GM21390 (cell line): ENCODE measurements around the gene CYP3A5.
"Not testable (repeated sequence)": the region's sequence is repeated elsewhere in the genome, so short reads cannot be mapped to it uniquely, and the experiment has no call there.

Experiments used
- ATAC-seq: cut with Tn5 transposase; IDR thresholded peaks from one replicate; pipeline ENCODE4 v1.9.1; 2021; ENCODE audit not compliant: unreplicated experiment

CYP3A5 gene

DNA sequence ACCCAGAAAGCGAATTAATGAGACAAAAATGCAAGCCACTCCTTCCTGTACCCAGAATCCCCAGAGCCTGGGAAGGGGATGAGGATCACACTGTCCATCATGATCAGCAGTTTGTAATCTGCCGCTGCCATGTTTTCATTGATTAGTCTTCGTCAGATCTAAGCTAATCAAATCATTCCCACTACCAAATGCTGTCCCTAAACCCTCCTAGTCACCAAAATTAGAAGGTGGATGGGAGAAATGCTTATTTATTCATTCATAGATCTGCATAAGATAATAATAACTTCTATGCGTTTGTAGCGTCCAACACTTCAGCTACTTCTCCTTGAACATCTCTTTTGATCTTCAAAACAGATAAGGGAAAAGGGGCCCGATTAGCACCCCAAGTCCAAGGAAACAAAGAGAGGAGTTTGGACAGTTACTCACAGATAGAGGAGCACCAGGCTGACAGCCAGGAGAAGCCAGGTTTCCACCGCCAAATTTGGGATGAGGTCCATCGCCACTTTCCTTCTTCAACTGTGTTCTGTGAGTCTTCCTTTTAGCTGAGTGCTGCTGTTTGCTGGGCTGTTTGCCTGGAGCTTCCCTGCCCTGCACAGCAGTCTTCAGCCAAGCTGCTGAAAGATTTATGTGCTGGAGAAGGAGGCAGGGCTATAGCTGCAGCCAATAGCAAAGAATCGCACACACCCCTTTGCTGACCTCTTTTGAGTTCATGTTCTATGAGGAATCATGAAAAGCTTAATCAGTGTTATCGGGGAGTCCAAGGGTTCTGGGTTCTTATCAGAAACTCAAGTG, at the start of gene CYP3A5:
Gene CYP3A5, minus strand, starts transcription at position 597 of the 792 bp plus-strand sequence. Its CDS starts 100 bp downstream, at position 497.
- no peak for ATAC-seq

DNA sequence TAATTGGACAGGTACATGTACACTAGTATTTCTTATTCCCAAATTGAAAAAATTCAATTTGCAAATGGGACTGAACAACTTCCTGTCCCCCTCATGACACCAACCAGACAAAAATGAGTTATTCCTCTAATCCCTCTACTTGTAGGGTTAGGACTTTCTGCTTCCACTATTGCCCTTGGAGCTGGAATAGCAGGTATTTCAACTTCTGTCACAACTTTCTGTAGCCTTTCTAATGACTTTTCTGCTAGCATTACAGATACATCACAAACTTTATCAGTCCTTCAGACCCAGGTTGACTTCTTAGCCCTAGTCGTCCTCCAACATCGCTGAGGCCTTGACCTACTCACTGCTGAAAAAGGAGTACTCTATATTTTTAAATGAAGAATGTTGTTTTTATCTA, 48.8 kb upstream of the CYP3A5 start:
- no peak for ATAC-seq

DNA sequence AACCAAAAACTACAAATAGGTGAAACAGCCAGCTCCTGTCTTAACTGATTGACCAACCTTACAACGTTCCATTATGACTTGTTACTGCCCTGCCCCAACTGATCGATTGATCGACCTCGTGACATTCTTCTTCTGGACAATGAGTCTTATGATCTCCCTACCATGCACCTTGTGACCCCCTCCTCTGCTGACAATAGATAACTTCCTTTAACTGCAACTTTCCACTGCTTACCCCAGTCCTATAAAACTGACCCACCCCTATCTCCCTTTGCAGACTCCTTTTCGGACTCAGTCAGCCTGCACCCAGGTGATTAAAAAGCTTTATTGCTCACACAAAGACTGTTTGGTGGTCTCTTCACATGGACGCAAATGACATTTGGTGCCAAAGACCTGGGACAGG, 43.4 kb upstream of the CYP3A5 start:
- not testable (repeated sequence) for ATAC-seq

DNA sequence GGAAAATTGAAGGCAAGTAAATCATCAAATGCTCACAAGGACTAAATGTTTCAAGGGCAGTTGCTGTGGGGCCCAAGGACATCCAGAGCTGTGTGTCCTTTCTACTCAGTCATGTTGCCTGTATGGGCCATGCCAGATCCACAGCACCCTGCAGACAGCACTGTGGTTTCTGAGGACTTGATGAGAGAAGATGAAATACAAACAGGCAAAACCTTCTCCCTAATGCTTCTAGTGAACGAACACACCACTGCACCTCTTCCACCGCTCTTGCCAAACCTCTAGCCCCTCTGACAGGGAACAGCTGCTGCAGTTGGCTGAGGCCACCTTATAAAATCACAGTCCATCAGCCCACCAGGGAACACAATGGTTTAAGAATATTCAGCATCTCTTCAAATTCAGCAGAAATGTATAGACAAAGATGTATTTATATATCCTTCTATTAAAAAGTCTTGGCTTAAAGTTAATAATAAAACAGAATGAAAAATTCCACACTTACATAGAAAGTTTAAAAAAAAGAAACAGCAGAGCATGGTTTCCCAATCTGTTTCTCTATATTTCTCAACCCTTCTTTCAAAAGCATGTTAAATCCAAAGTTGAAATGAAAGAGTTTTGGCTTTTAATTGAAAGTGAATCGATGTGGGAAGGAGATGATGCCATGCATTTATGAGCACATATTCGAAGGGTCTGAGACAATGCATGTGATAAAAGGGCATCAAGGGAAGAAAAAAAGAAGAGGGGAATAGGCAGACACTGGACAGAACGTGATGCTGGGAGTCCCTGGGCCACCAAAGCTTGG, 41.2 kb upstream of the CYP3A5 start:
- no peak for ATAC-seq

DNA sequence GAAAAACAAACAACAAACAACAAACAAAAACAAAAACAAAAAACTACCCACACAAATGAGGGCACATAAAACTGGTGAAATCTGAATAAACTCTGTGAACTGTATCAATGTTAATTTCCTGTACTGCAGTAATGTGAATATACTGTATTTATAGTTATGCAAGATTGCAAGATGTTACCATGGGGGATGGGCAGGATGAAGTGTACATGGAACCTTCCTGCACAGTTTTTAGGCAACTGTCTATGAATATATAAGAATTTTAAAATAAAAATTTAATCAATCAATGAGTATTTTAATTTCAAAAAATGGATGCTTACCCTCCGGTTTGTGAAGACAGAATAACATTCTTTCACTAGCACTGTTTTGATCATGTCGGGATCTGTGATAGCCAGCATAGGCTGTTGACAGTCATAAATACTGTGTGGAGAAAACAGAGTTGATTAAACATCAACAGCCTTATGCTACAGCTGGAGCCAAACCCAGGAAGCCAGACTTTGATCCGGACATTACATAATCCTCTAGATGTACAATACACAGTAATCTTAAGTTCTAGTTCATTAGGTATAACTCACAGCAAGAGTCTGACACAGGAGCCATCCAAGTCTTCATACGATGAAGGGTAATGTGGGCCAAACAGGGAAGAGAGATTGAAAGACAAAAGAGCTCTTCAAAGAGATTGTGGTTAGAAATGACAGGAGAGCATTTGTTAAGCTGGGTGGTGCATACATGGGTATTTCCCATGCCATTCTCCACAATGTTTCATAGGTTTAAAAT, 40.4 kb upstream of the CYP3A5 start:
- ATAC-seq: no peak

DNA sequence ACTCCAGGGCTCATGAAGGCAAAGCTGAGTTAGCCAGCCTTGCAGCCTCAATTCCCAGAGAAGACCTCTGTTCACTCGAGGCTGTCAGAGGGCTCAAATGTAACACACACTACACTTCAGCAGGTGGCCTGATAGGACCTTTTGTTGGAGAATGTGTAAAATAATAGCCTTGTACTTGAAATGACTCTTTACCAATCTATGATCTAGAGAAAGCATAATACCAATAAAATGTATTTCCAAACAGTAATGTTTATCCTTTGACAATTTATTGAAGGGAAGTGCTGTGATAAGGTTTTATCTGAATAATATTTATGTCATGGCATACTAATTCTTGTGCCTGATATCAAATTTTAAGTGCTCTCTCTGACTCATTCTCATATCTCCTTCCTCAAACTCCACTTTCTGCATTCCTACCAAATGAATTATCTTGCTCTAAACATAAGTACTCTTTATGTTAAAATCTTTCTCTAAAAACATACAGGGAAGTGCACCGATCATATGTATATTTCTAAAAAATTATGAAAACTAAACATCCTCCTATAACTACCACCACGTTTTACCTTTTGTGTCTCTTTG, 34.3 kb upstream of the CYP3A5 start:
- ATAC-seq: no peak

DNA sequence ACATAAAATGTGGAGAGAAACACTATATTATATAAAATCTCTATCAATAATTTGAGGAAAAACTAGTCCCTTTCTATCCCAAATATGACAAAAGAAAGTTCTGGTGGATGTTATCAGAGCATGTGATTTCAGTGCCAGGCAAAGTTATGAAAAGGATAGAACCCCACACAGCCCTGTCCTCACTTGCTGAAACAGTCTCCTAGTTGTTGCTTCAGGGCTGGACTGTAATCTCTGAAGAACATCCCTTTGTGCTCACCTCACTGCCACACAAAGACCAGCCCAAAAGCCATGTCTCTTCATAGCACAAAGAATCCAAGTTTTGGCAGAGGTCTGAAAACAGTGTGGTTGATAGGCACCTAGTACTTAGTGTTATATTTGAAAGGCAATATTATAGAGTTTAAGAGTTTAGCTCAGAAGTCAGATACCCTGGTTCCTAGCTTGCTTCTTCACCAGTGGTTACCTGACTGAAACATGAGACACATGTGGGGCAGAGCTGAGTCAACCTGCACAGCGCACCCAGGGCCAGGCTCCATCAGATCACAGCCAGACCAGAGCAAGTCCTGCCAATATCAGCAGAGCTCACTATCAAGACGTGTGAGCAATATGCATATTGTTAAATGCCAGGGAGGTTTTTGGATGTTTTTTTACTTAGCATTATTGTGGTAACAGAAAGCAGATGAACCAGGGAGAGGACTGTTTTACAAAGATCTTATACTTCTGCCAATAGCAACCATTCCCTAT, 30.2 kb upstream of the CYP3A5 start:
- ATAC-seq: no peak

DNA sequence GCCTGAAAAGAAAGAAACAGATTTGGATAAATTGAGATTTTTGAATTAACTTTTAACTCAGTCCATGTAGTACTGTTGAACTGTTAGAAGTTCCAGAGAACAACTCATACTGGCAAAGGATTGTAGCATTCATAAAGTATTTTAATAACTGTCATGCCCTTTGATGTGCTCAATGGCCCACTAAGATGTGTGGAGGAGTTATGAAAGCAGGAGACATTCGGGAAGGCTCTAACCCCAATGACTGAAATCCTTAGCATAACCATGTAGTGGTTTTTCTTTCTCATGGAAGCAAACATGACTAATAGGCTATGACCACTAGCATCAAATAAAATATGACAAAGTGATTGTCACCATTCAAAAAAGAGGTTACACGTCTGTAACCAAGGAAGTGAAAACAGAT, 29.5 kb upstream of the CYP3A5 start:
- no peak for ATAC-seq

DNA sequence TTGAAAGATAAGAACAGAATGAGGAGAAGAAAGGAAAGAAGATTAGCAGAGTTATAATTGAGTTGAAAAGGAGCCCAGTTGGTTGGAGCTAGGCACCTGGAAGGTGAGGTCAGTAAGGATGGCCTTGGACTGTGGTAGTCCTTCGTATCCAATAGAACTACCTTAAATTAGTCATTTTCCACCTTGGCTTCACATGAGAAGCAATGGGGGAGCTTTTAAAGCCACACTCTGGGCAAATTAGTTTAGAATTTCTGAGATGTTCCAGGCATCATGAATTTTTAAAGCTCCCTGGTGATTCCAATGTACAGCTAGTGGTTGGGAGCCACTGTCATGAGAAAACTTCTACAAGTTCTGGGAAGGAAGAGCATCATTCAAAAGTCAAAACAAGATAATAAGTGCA, 27.3 kb upstream of the CYP3A5 start:
- ATAC-seq: no peak

DNA sequence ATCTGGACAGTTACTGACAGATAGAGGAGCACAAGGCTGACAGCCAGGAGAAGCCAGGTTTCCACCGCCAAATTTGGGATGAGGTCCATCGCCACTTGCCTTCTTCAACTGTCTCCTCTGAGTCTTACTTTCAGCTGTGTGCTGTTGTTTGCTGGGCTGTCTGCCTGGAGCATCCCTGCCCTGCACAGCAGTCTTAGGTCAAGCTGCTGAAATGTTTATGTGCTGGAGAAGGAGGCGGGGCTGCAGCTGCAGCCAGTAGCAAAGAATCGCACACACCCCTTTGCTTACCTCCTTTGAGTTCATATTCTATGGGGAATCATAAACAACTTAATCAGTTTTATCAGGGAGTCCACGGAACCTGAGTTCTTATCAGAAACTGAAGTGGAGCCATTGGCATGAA, 20.1 kb upstream of the CYP3A5 start:
- ATAC-seq: no peak

DNA sequence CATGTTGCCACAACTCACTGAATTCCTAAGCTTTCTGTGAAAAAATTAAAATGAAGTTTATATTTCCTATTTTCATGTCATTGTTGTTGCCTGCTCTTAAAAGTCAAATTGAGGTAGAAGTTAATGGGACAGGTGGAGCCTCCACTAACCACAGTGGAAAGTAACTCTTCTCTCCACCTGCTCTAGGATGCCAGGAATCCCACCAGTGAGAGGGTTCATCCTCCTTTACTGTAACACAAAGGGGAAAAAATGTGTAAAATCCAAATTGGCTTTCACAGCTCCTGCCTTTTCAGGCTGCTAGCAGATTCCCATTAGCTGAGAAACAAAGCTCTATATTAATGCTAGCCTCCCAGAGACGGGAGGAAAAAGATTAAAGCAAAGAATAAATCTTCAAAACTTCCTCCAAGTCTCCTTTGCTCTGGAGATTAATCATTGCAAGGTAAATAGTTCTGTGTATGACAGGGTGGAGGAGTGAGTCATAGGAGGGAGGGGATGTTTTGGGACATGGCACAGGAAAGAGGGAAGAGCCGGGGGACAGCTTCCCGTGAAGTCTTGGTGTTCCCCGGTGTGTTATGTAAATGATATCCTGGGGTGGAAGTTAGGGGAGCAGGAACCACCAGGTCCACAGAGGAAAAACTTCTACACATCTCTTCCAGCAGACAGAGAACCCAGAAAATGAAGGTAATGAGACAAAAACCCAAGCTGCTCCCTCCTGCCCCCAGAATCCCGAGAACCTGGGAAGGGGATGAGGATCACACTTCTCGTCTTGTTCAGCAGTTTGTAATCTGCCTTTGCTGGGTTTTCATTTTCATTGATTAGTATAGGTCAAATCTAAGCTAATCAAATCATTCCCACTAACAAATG, 19.3 kb upstream of the CYP3A5 start:
- not testable (repeated sequence) for ATAC-seq

DNA sequence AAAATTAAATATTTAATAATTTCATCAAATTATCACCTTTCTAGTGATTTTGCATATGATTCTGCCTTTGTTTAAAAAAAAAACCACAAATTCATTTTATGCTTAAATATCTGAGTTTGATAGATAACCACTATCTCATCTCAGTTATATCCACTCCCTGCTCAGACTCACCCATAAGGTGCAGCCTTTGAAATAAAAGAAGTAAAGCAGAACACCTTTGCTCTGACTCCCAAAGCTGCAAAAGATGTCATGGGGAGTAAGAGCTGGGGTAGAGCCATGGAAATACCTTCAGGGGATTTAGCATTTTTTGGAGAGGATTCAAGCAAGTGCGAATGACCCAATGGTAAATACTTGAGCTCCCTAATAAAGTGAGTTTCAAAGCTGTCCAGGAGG, 15.1 kb upstream of the CYP3A5 start:
- ATAC-seq: no peak

DNA sequence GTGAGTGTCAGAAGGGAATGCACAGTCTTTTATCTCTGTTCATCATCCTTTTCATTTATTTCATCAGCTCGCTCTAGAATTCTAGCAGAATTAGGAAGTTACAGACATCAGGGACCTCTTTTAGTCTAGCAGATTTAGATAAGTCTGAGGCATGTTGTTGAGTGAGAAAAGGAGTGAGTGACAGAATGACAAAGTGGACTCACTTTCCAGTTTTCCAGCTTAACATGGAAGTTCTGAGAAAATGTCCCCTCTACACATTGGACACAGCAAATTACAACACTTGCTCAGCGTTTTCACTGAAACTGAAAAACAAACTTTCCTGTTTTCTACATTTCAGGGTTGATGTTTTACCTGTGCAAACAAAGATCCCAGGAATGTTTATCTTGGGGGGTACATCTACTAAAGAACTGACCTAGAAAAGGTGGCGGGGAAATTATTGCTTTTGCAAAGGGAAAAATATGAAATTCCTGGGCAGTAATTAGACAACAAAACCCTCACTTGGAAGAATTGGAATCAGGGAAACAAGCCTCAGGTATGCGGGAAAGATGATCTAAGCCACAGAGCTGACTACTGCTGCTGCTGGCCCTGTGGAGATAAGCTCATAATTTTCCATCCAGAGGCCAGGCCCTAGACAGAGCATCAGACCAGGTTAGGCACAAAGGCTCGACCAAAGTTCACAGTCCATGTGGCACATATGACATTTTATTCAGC, 14.6 kb upstream of the CYP3A5 start:
- ATAC-seq: no peak

DNA sequence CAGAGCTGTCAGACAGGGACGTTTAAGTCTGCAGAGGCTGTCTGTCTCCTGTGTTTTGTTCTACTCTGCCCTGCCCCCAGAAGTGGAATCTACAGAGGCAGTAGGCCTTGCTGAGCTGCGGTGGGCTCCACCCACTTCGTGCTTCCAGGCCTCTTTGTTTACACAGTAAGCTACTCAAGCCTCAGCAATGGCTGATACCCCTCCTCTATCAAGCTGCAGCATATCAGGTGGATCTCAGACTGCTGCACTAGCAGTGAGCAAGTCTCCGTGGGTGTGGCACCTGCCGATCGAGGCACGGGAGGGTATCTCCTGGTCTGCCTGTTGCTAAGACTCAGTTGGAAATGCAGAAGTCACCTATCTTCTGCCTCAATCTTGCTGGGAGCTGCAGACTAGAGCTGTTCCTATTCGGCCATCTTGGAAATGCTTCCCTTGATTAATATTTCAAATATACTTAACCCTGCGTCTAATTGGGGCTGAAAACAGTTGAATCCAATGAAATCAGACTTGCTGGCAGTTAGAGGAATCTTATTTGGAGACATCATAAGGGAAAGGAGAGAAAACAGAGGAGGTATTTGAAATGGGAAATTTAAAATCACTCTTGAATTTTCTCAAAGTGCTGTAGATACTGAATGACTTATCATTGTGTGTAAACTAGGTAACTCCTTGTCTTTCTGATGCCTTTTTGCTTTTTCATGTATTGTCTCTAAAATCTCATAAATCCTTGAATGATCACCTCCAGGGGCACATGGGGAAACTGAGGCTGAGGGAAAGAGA, 13.8 kb upstream of the CYP3A5 start:
- ATAC-seq: no peak

DNA sequence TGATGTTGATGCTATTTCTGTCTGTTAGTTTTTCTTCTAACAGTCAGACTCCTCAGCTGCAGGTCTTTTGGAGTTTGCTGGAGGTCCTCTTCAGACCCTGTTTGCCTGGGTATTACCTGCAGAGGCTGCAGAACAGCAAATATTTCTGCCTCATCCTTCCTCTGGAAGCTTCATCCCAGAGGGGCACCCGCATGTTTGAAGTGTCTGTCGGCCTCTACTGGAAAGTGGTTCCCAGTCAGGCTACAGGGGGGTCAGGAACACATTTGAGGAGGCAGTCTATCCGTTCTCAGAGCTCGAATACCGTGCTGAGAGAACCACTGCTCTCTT, 13.3 kb upstream of the CYP3A5 start:
- no peak for ATAC-seq

DNA sequence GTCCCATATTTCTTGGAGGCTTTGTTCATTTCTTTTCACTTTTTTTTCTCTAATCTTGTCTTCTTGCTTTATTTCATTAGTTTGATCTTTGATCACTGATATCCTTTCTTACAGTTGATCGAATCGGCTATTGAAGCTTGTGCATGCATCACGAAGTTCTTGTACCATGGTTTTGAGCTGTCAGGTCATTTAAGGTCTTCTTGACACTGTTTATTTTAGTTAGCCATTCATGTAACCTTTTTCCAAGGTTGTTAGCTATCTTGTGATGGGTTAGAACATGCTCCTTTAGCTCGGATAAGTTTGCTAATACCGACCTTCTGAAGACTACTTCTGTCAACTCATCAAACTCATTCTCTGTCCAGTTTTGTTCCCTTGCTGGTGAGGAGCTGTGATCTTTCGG, 12.8 kb upstream of the CYP3A5 start:
- ATAC-seq: not testable (repeated sequence)

DNA sequence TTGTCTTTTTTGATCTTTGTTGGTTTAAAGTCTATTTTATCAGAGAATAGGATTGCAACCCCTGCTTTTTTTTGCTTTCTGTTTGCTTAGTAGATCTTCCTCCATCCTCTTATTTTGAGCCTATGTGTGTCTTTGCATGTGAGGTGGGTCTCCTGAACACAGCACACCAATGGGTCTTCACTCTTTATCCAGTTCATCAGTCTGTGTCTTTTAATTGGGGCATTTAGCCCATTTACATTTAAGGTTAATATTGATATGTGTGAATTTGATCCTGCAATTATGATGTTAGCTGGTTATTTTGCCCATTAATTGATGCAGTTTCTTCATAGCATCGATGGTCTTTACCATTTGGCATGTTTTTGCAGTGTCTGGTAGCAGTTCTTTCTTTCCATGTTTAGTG, 11.9 kb upstream of the CYP3A5 start:
- ATAC-seq: not testable (repeated sequence)

DNA sequence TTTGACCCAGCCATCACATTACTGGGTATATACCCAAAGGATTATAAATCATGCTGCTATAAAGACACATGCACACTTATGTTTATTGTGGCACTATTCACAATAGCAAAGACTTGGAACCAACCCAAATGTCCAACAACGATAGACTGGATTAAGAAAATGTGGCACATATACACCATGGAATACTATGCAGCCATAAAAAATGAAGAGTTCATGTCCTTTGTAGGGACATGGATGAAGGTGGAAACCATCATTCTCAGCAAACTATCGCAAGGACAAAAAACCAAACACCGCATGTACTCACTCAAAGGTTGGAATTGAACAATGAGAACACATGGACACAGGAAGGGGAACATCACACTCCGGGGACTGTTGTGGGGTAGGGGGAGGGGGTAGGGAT, 11.1 kb upstream of the CYP3A5 start:
- ATAC-seq: not testable (repeated sequence)
